C4-2B (cell line): ENCODE data around the gene GABRP.
A peak's percentile ranks its signal among the peaks of the same experiment; 100 is the strongest.

Experiments
- H3K27ac ChIP-seq: fragments of 450-650 bp; 2 replicates; pipeline ENCODE4 v1.5.1; 2017
- CTCF ChIP-seq: fragments of 450-650 bp; conservative IDR thresholded peaks from 2 replicates; pipeline ENCODE4 v1.5.1; 2017; ENCODE audit warnings: mild to moderate bottlenecking
- ZFX ChIP-seq: fragments of 450-650 bp; IDR thresholded peaks from 2 replicates; pipeline ENCODE4 v1.6.1; 2017

The GABRP gene

GRCh38 chr5:170781946-170782345 is 1.6 kb upstream of the GABRP start:
- TF ChIP-seq CTCF (no peak), ZFX (no peak)
- H3K27ac ChIP-seq: no peak overlapping the region

DNA sequence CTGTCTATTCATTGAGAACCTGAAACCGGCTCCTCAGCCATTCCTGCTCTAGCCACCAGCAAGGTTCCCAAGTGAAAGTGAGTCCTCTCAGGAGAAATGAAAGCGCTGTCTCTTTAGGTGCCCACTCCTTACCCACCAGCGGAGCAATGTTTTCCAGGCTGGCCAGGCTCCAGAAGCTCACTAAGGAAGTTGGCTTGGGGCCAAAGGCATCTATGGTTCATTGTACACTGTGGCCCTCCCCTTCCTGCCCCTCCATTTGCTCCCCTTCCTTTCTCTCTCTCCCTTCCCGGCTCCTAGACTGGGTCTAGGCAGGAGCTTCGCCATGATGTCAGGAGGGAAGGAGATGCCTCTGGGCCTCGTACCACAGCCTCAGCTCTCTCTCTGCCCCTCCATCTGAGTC is 1.1 kb upstream of the GABRP start:
- no peak overlapping the region for H3K27ac ChIP-seq
- no peak for TF ChIP-seq CTCF
- TF ChIP-seq ZFX: no peak

DNA sequence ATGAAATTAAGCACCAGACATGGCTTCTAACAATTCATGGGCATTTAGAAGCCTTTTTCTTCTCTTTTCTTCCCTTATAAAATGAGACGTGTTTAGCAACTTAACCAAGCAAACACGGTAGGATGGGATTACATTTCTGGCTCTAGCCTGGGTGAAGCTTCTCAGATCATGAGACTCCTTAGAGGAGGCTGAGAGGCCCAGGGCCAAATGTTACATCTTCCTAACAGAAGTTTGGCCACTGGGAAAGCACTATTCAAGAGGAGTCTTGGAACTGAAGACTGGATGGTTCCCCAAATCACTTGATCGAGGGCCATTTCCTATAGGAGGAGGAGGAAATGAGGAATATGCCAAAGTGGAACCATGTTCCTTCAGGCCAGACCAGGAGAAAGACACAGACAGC is 1.9 kb downstream of the GABRP start:
- no peak overlapping the region for H3K27ac ChIP-seq
- TF ChIP-seq CTCF (no peak), ZFX (no peak)

DNA sequence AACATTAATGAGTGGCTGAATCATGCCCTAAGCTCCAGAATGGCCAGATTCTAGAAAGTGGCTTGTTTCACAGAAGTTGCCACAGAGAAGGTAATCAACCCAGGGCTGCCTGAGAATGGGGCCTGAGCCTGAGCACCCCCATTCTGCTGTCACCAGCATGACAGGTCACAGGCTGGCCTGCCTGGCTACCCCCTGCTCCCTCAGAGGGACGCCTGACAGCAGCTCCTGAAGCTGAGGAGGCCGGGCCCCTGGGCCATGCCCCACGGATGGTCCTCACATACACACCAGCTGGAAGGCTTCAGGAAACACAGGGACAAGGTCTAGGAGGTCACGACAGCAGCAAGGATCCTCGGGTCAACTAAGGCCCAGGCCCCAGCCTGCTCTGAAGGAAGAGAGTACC is 3.7 kb downstream of the GABRP start:
- H3K27ac ChIP-seq: no peak overlapping the region
- TF ChIP-seq ZFX (no peak), CTCF (no peak)

GRCh38 chr5:170788626-170789304 is 5.2 kb downstream of the GABRP start:
- TF ChIP-seq CTCF (no peak), ZFX (no peak)
- no peak overlapping the region for H3K27ac ChIP-seq

DNA sequence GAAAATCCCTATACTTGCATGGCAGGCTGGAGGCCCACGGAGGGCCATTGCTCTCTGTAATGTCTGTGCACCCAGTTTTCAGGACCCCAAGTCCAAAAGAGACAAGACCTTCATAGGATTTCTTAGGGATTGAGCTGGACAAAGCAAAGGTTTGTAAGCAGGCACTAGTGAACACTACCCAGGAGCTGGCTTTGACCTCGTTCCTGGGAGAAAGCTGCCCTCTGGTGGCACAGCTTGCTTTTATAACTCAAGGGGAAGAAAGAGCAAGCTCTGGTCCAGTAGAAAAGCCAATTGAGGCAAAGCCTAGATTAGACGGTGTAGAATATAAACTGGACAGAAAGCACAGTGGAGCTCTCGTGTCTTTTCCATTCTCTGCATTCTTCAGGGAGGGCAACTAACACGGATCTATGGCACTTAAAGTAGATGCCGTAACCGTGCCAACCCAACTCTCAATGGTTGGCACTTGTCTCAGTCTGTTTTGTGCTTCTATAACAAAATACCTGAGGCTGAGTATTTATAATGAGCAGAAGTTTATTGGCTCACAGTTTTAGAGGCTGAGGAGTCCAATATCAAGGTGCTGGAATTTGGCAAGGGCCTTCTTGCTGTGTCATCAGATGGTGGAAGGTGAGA is 7.9 kb downstream of the GABRP start:
- TF ChIP-seq CTCF (peak; percentile 81), ZFX (no peak)
- no peak overlapping the region for H3K27ac ChIP-seq

GRCh38 chr5:170792878-170793277 is 9.4 kb downstream of the GABRP start:
- TF ChIP-seq ZFX (no peak), CTCF (no peak)
- no peak overlapping the region for H3K27ac ChIP-seq
